ENCODE results near the gene NLRC5.

DNA sequence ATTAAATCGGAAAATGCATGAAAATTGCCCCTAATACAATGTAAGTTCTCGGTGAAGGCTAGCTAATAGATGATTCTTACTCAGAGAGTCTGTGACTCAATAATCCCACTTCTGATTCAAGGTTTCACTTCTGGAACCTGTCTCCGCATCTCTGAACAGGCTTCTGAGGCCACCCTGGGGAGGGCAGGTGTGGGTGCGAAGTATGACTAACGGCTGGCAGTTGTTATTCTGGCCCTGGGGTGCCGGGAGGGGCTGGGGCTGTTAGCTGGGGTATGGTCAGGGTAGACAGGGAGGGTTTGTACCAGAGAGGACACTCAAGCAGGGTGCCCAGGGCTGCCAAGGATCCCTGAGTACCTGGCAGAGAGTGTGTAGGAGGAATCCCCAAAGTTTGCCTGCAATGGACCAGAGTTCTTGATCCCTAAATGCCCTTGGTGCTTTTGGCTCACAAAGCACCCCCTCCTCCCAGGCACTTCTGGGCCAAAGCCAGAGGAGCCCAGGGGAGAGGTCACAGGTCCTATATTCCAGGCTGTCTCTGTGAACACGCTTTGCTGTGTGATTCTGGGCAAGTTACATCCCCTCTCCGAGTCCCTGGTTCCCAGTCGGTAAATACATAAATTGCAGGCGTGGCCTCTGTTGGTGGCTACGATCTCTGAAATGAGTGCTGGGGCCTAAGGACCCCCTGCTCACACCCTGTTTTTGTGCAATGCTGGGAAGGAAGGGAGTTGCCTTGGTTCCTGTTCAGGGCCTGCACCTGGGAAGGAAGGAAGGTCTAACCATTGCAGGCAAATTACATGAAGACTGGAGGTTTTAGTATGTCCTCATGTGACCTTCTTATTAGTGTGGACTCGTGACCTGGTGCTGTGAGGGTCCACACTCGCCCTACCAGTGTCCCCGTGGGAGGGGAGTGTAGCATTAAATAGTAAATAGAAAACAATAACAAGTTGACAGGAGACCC, 53.1 kb downstream of the NLRC5 start:
- no peak for TF ChIP-seq POLR2A (IDR thresholded peaks at IDR 0.05)
- TF ChIP-seq, protein P1, sequence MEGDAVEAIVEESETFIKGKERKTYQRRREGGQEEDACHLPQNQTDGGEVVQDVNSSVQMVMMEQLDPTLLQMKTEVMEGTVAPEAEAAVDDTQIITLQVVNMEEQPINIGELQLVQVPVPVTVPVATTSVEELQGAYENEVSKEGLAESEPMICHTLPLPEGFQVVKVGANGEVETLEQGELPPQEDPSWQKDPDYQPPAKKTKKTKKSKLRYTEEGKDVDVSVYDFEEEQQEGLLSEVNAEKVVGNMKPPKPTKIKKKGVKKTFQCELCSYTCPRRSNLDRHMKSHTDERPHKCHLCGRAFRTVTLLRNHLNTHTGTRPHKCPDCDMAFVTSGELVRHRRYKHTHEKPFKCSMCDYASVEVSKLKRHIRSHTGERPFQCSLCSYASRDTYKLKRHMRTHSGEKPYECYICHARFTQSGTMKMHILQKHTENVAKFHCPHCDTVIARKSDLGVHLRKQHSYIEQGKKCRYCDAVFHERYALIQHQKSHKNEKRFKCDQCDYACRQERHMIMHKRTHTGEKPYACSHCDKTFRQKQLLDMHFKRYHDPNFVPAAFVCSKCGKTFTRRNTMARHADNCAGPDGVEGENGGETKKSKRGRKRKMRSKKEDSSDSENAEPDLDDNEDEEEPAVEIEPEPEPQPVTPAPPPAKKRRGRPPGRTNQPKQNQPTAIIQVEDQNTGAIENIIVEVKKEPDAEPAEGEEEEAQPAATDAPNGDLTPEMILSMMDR (IDR thresholded peaks at IDR 0.05), result no peak

Data from lower leg skin (tissue), 3 donors.